CD4-positive, alpha-beta T cell treated with Interleukin-10 for 1 hour (primary cell): ENCODE results near the gene CMTM3.
"Not testable (repeated sequence)": the region's sequence is repeated elsewhere in the genome, so short reads cannot be mapped to it uniquely, and the experiment has no call there.

Source experiments
- DNase-seq: peaks from one replicate; pipeline ENCODE4 v3.0.0-alpha.2; 2020

CMTM3 gene

GRCh38 chr16:66610111-66610820 lies 5.8 kb downstream of the CMTM3 start:
- no peak for DNase-seq

GRCh38 chr16:66611911-66612310 lies 7.4 kb downstream of the CMTM3 start:
- DNase-seq: not testable (repeated sequence)

DNA sequence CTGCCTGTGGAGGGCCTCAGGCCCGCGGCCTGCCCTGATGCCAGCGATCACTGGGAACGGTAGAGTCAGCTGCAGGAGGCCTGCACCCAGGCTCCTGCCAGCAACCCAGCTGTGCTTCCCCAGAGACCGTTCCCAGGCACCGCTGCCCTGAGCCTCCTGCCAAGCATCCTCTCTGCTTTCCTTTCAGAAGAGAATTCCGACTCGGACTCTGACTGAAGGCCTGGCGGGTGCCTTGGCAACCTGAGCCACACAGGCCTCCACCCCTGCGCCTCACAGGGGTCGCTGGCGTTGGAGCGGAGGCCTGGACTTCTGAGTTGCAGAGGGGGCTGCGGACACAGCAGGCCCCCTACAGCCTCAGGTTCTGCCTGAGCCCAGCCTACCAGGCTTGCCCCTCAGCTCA lies 7.9 kb downstream of the CMTM3 start:
- DNase-seq: no peak

DNA sequence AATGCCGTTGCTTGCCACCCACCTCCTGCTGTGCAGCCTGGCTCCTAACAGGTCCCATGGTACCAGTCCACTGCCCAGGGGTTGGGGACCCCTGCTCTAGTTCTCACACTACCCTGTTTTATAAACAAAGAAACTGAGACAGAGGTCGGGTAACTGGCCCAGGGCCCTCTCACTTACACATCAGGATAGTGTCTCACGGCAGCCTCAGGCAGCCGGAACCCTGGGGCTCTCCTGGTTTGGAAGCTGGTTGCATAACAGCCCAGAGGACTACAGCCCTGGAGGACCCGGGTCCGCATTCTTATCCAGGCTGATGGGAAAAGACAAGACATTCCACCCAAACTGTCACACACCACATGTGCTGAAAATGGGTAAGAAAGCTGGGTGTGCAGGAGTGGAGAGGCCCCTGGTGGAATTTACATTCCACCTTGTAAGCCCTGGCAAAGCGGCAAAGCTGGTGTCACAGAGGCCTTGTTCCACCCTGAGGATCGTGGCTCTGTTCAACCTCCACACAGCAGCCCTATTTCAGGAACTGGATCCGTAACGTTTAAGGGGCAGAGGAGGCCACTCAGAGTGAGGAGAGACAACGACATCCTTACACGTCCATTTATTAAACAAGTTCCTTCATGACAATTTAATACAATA lies 9.8 kb downstream of the CMTM3 start:
- DNase-seq: no peak

DNA sequence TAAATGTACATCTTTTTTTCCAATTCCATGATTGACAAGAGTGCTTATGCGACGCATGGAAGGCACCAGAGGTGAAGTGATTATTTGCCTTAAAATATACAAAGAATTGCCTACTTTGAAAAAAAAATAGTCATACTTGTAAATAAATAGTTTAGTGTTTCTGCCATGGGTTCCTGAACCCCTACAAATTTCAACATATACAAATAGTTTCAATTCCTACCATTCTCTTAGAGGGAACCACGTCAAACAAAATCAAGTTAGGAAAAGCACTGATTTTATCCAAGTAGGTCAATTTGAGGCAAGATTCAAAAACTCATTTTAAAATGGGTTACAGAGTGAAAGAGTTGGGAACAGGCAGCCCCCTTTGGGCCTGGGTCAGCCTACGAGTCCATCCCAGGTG lies 11.7 kb downstream of the CMTM3 start:
- no peak for DNase-seq

GRCh38 chr16:66616592-66616991 lies 12.1 kb downstream of the CMTM3 start:
- DNase-seq: no peak

GRCh38 chr16:66617010-66617434 lies 12.5 kb downstream of the CMTM3 start:
- DNase-seq: no peak

DNA sequence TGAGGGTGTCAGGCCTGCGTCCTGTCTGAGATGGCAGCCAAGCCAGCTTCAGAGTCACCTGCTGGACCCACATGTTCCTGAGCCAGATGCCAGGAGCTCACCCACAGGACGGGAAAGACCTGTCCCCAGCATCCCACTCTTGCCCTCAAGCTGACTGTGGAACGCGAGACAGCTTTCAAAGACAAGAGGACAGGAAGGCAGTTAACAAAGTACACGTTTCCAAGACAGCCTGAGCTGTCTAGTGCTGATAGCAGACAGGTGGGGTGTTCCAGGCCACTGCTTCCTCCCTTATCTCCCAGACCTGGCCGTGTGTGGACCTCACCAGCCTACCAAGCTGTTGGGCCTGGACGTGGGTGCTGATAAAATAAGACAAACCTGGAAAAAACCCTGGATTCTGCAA lies 13.2 kb downstream of the CMTM3 start:
- DNase-seq: no peak

DNA sequence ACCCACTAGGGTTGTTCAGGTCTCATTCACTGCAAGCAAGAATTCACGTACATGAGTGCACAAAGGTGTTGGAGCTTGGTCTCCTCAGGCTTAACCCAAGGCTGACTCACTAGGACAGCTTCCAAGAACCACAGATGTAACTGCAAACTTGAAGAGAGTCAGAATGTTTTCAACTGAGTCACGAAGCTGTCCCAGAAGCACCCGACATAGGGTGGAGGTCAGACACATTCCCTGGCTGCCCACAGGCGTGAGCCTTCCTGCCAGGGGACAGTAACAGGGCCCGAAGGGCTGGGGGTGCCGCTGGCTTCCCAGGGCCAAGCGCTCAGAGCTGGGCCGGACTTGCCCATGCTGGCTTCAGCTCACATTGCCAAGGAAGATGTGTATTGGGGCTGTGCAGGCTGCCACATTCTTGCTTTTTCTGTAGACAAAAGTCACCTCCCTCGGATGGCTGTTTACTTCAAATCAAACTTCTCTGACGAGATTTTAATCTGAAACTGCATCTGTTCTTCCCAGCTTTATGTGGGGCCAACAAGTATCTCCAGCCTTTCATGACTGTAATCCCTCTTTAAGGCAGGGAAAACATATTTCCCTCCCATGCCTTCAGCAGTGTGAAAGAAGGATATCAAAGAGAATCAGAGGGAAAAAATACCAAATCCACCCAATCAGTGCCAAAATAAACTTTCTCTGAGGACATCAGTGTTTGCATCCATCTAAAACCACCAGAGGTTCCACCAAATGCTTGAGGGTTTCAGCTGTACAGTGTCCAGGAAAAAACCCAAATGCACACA lies 14.3 kb downstream of the CMTM3 start:
- DNase-seq: no peak

- DNase-seq: no peak
Observed at GRCh38 chr16:66619534-66620428, 15.3 kb downstream of the CMTM3 start.

- no peak for DNase-seq
Observed at GRCh38 chr16:66620429-66620795, 15.9 kb downstream of the CMTM3 start.

- DNase-seq: no peak
Observed at GRCh38 chr16:66621973-66622372, 17.5 kb downstream of the CMTM3 start.

GRCh38 chr16:66622863-66623262 lies 18.4 kb downstream of the CMTM3 start:
- no peak for DNase-seq

- no peak for DNase-seq
Observed at GRCh38 chr16:66623755-66624154, 19.3 kb downstream of the CMTM3 start.

- not testable (repeated sequence) for DNase-seq
Observed at GRCh38 chr16:66627611-66628378, 23.3 kb downstream of the CMTM3 start.

DNA sequence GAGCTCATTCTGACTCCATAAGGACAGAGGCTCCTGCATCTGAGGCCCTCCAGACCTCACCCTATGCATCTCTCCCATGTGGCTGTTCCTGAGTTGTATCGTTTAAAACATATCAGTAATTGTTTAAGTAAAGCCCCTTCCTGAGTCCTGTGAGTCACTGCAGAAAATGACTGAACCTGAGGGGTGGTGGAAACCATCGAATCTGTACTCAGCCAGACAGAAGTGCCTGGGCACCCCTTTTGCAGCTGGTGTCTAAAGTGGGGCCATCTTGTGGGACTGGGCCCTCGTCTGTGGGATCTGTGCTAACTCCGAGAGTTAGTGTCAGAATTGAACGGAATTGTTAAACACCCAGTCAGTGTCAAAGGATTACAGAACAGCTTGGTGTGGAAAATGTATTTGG lies 25.4 kb downstream of the CMTM3 start:
- no peak for DNase-seq

DNA sequence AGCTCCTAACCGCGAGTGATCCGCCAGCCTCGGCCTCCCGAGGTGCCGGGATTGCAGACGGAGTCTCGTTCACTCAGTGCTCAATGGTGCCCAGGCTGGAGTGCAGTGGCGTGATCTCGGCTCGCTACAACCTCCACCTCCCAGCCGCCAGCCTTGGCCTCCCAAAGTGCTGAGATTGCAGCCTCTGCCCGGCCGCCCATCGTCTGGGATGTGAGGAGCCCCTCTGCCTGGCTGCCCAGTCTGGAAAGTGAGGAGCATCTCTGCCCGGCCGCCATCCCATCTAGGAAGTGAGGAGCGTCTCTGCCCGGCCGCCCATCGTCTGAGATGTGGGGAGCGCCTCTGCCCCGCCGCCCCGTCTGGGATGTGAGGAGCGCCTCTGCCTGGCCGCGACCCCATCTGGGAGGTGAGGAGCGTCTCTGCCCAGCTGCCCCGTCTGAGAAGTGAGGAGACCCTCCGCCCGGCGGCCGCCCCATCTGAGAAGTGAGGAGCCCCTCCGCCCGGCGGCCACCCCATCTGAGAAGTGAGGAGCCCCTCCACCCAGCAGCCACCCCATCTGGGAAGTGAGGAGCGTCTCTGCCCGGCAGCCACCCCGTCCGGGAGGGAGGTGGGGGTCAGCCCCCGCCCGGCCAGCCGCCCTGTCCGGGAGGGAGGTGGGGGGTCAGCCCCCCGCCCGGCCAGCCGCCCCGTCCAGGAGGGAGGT lies 26.2 kb downstream of the CMTM3 start:
- not testable (repeated sequence) for DNase-seq

DNA sequence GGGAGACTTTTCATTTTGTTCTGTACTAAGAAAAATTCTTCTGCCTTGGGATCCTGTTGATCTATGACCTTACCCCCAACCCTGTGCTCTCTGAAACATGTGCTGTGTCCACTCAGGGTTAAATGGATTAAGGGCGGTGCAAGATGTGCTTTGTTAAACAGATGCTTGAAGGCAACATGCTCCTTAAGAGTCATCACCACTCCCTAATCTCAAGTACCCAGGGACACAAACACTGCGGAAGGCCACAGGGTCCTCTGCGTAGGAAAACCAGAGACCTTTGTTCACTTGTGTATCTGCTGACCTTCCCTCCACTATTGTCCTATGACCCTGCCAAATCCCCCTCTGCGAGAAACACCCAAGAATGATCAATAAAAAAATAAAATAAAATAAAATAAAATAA lies 27.1 kb downstream of the CMTM3 start:
- DNase-seq: not testable (repeated sequence)

- no peak for DNase-seq
Observed at GRCh38 chr16:66634527-66635196, 30.2 kb downstream of the CMTM3 start.

- no peak for DNase-seq
Observed at GRCh38 chr16:66635406-66635805, 30.9 kb downstream of the CMTM3 start.

- DNase-seq: no peak
Observed at GRCh38 chr16:66636199-66636598, 31.7 kb downstream of the CMTM3 start.
